ENCODE measurements around the gene NFKBIL1.

The NFKBIL1 gene

GRCh38 chr6:31569861-31570536 is 22.6 kb downstream of the NFKBIL1 start:
- Histone ChIP-seq H3K36me3 (ENCODE audit: control insufficient read depth, insufficient read depth, low read length, severe bottlenecking) (no peaks in the 10 kb centered on the region), H3K4me1 (ENCODE audit: control insufficient read depth, insufficient read depth, low read length) (peaks cover 8% of the 10 kb centered on the region), H3K9ac (ENCODE audit: low read length) (no peak overlapping the region), H3K27me3 (replicated peaks; ENCODE audit: control insufficient read depth, insufficient read depth, low read length) (peaks cover 4% of the 10 kb centered on the region), H3K4me3 (ENCODE audit: low read length) (no peak overlapping the region), H3K9me3 (ENCODE audit: control insufficient read depth, low read length) (no peaks in the 10 kb centered on the region)
- DNase-seq (ENCODE audit: low read depth) = no peak

GRCh38 chr6:31572041-31572911 is 24.9 kb downstream of the NFKBIL1 start, which contains the start of gene LTA:
TSS of gene LTA (plus strand) at chr6:31572289. CDS start at chr6:31572743, 454 bp downstream.
- no peaks in the 10 kb centered on the region for H3K9me3 ChIP-seq (ENCODE audit: control insufficient read depth, low read length)
- H3K4me3 ChIP-seq (ENCODE audit: low read length) = no peak within 1 kb of the TSS
- H3K4me1 ChIP-seq (ENCODE audit: control insufficient read depth, insufficient read depth, low read length) = peaks cover 13% of the 10 kb centered on the region
- H3K9ac ChIP-seq (ENCODE audit: low read length) = no peak within 1 kb of the TSS
- DNase-seq (ENCODE audit: low read depth) = no peak
- H3K27me3 ChIP-seq (replicated peaks; ENCODE audit: control insufficient read depth, insufficient read depth, low read length) = peaks cover 8% of the 10 kb centered on the region
- H3K36me3 ChIP-seq (ENCODE audit: control insufficient read depth, insufficient read depth, low read length, severe bottlenecking) = no peaks in the 10 kb centered on the region

- DNase-seq (ENCODE audit: low read depth) = no peak
- H3K4me3 ChIP-seq (ENCODE audit: low read length) = no peak overlapping the region
Measured at GRCh38 chr6:31573239-31574105, 26.1 kb downstream of the NFKBIL1 start.

GRCh38 chr6:31574106-31575061 is 27.0 kb downstream of the NFKBIL1 start:
- peaks cover 8% of the 10 kb centered on the region for H3K27me3 ChIP-seq (replicated peaks; ENCODE audit: control insufficient read depth, insufficient read depth, low read length)
- H3K36me3 ChIP-seq (ENCODE audit: control insufficient read depth, insufficient read depth, low read length, severe bottlenecking) = no peaks in the 10 kb centered on the region
- H3K4me3 ChIP-seq (ENCODE audit: low read length) = no peak overlapping the region
- H3K4me1 ChIP-seq (ENCODE audit: control insufficient read depth, insufficient read depth, low read length) = peaks cover 6% of the 10 kb centered on the region
- DNase-seq (ENCODE audit: low read depth) = no peak
- no peaks in the 10 kb centered on the region for H3K9me3 ChIP-seq (ENCODE audit: control insufficient read depth, low read length)
- no peak overlapping the region for H3K9ac ChIP-seq (ENCODE audit: low read length)

More at GRCh38 chr6:31573239-31574105, 26.1 kb downstream of the NFKBIL1 start:
- Histone ChIP-seq H3K36me3 (ENCODE audit: control insufficient read depth, insufficient read depth, low read length, severe bottlenecking) (no peaks in the 10 kb centered on the region), H3K9ac (ENCODE audit: low read length) (no peak overlapping the region), H3K27me3 (replicated peaks; ENCODE audit: control insufficient read depth, insufficient read depth, low read length) (peaks cover 8% of the 10 kb centered on the region), H3K9me3 (ENCODE audit: control insufficient read depth, low read length) (no peaks in the 10 kb centered on the region), H3K4me1 (ENCODE audit: control insufficient read depth, insufficient read depth, low read length) (peaks cover 6% of the 10 kb centered on the region)

- no peaks in the 10 kb centered on the region for H3K36me3 ChIP-seq (ENCODE audit: control insufficient read depth, insufficient read depth, low read length, severe bottlenecking)
- no peak within 1 kb of the TSS for H3K9ac ChIP-seq (ENCODE audit: low read length)
- H3K9me3 ChIP-seq (ENCODE audit: control insufficient read depth, low read length) = no peaks in the 10 kb centered on the region
- H3K27me3 ChIP-seq (replicated peaks; ENCODE audit: control insufficient read depth, insufficient read depth, low read length) = peaks cover 8% of the 10 kb centered on the region
- no peak for DNase-seq (ENCODE audit: low read depth)
- H3K4me3 ChIP-seq (ENCODE audit: low read length) = no peak within 1 kb of the TSS
- peaks cover 6% of the 10 kb centered on the region for H3K4me1 ChIP-seq (ENCODE audit: control insufficient read depth, insufficient read depth, low read length)
Measured at GRCh38 chr6:31575335-31575901, 28.0 kb downstream of the NFKBIL1 start, which contains the start of gene TNF. TSS of gene TNF (plus strand) at chr6:31575565. CDS start at chr6:31575742, 177 bp downstream.

- peaks cover 8% of the 10 kb centered on the region for H3K27me3 ChIP-seq (replicated peaks; ENCODE audit: control insufficient read depth, insufficient read depth, low read length)
- H3K36me3 ChIP-seq (ENCODE audit: control insufficient read depth, insufficient read depth, low read length, severe bottlenecking) = no peaks in the 10 kb centered on the region
- H3K9me3 ChIP-seq (ENCODE audit: control insufficient read depth, low read length) = no peaks in the 10 kb centered on the region
- H3K4me1 ChIP-seq (ENCODE audit: control insufficient read depth, insufficient read depth, low read length) = peaks cover 9% of the 10 kb centered on the region
- H3K4me3 ChIP-seq (ENCODE audit: low read length) = no peak overlapping the region
- no peak for DNase-seq (ENCODE audit: low read depth)
- H3K9ac ChIP-seq (ENCODE audit: low read length) = no peak overlapping the region
Measured at GRCh38 chr6:31575952-31576685, 28.7 kb downstream of the NFKBIL1 start.

- Histone ChIP-seq H3K4me1 (ENCODE audit: control insufficient read depth, insufficient read depth, low read length) (peaks cover 15% of the 10 kb centered on the region), H3K36me3 (ENCODE audit: control insufficient read depth, insufficient read depth, low read length, severe bottlenecking) (no peaks in the 10 kb centered on the region), H3K9me3 (ENCODE audit: control insufficient read depth, low read length) (no peaks in the 10 kb centered on the region), H3K9ac (ENCODE audit: low read length) (no peak overlapping the region), H3K27me3 (replicated peaks; ENCODE audit: control insufficient read depth, insufficient read depth, low read length) (peaks cover 8% of the 10 kb centered on the region), H3K4me3 (ENCODE audit: low read length) (no peak overlapping the region)
- no peak for DNase-seq (ENCODE audit: low read depth)
Measured at GRCh38 chr6:31576897-31577578, 29.6 kb downstream of the NFKBIL1 start.

GRCh38 chr6:31577579-31577966 is 30.2 kb downstream of the NFKBIL1 start:
- H3K9ac ChIP-seq (ENCODE audit: low read length) = no peak overlapping the region
- no peak overlapping the region for H3K4me3 ChIP-seq (ENCODE audit: low read length)
- no peak for DNase-seq (ENCODE audit: low read depth)
- no peaks in the 10 kb centered on the region for H3K9me3 ChIP-seq (ENCODE audit: control insufficient read depth, low read length)
- H3K36me3 ChIP-seq (ENCODE audit: control insufficient read depth, insufficient read depth, low read length, severe bottlenecking) = no peaks in the 10 kb centered on the region
- H3K4me1 ChIP-seq (ENCODE audit: control insufficient read depth, insufficient read depth, low read length) = peaks cover 15% of the 10 kb centered on the region
- peaks cover 8% of the 10 kb centered on the region for H3K27me3 ChIP-seq (replicated peaks; ENCODE audit: control insufficient read depth, insufficient read depth, low read length)
